GM12878 (cell line): Measurements from ENCODE around the gene SASH1. TPM values are rescaled to one million over a fixed set of nuclear protein-coding genes. Genes with fewer than 3 reads are reported as not detected.

ENCODE experiments used
- ATAC-seq: fragments of 200-7000 bp; cut with Tn5 transposase; 3 replicates; pipeline ENCODE4 v1.9.1; 2020; ENCODE audit warnings: mild to moderate bottlenecking, moderate library complexity
- BruUV-seq: library from RNA; stranded (reverse); fragments of 400-500 nt; replicated peaks from 2 replicates; lab custom pipeline; 2021; lab: Mats Ljungman, UMichigan
- CTCF ChIA-PET: fragments of 300-600 bp; sonication (Branson Sonifier 250); formaldehyde crosslinking; extraction: SDS; loops from one replicate; lab custom pipeline; 2021; ENCODE audit warnings: inconsistent platforms; lab: Yijun Ruan, JAX
- POLR2A ChIA-PET: fragments of 350-600 bp; formaldehyde crosslinking; extraction: SDS; loops from one replicate; lab custom pipeline; 2021; ENCODE audit warnings: inconsistent platforms; lab: Charles Lee
- RAD21 ChIA-PET: fragments of 300-600 bp; sonication (Branson Sonifier 250); formaldehyde crosslinking; loops from one replicate; lab custom pipeline; 2023; ENCODE audit warnings: antibody characterized with exemption; ENCODE audit not compliant: unreplicated experiment; lab: Charles Lee
- SMC1A ChIA-PET: fragments of 300-600 bp; sonication (Branson Sonifier 250); formaldehyde crosslinking; loops from one replicate; lab custom pipeline; 2023; ENCODE audit not compliant: unreplicated experiment, uncharacterized antibody; lab: Charles Lee
- DNase-seq: peaks from one replicate; pipeline ENCODE4 v3.0.0-alpha.2; 2011; ENCODE audit warnings: low read depth, low spot score
- FAIRE-seq: peaks from 3 replicates; lab custom pipeline; 2011; peaks lifted over from hg19 to GRCh38; lab: Jason Lieb, UNC
- H2AFZ ChIP-seq: 2 replicates; pipeline ENCODE4 v1.6.0; 2011; ENCODE audit warnings: low read depth, low read length, control low read depth; ENCODE audit not compliant: control insufficient read depth
- H3K27ac ChIP-seq: 2 replicates; pipeline ENCODE4 v1.5.1; 2011; ENCODE audit warnings: control low read depth; ENCODE audit not compliant: control insufficient read depth, insufficient read depth
- H3K27me3 ChIP-seq, 2 experiments: replicated peaks in 1 of 2; 2 replicates each; pipeline versions ENCODE4 v1.6.0 to v1.6.1; 2011; ENCODE audit warnings: low read length in 1 of 2; ENCODE audit not compliant: control insufficient read depth in 2 of 2, insufficient read depth in 2 of 2
- H3K36me3 ChIP-seq, 2 experiments: 2 replicates each; pipeline ENCODE4 v1.5.1; 2011; ENCODE audit warnings: low read length in 1 of 2; ENCODE audit not compliant: control insufficient read depth in 2 of 2, insufficient read depth in 2 of 2
- H3K4me1 ChIP-seq: 2 replicates; pipeline ENCODE4 v1.6.1; 2011; ENCODE audit warnings: mild to moderate bottlenecking, low read length, moderate library complexity, mixed read lengths; ENCODE audit not compliant: control insufficient read depth, insufficient read depth
- H3K4me2 ChIP-seq: 2 replicates; pipeline ENCODE4 v1.6.0; 2011; ENCODE audit warnings: control low read depth; ENCODE audit not compliant: control insufficient read depth, insufficient read depth
- H3K4me3 ChIP-seq: fragments of 200-600 bp; sonication (generic); 2 replicates; pipeline ENCODE4 v1.5.1; 2016
- H3K79me2 ChIP-seq: 2 replicates; pipeline ENCODE4 v1.6.0; 2011; ENCODE audit warnings: low read length; ENCODE audit not compliant: control insufficient read depth, insufficient read depth
- H3K9ac ChIP-seq: 2 replicates; pipeline ENCODE4 v1.8.0; 2011; ENCODE audit warnings: low read length, control low read depth, mixed read lengths; ENCODE audit not compliant: control insufficient read depth, insufficient read depth
- H3K9me3 ChIP-seq: replicated peaks from 3 replicates; pipeline ENCODE4 v1.5.1; 2011; ENCODE audit warnings: mild to moderate bottlenecking, low read length; ENCODE audit not compliant: control insufficient read depth, insufficient read depth
- H4K20me1 ChIP-seq: 2 replicates; pipeline ENCODE4 v1.6.0; 2011; ENCODE audit not compliant: control insufficient read depth, insufficient read depth
- HDAC6 ChIP-seq: fragments of 200-600 bp; sonication (generic); IDR thresholded peaks from one replicate; pipeline ENCODE4 v1.8.0; 2017; ENCODE audit warnings: antibody characterized with exemption; ENCODE audit not compliant: unreplicated experiment
- IRF4 ChIP-seq: IDR thresholded peaks from 2 replicates; pipeline ENCODE4 v1.6.1; 2011; ENCODE audit warnings: low read depth, low read length
- MEF2A ChIP-seq: IDR thresholded peaks from 2 replicates; pipeline ENCODE4 v1.6.1; 2011; ENCODE audit warnings: low read depth, mild to moderate bottlenecking, low read length, moderate library complexity; ENCODE audit not compliant: insufficient read depth
- SP1 ChIP-seq: IDR thresholded peaks from one replicate; pipeline ENCODE4 v1.6.1; 2011; ENCODE audit warnings: low read depth, low read length
- ZBED1 ChIP-seq: IDR thresholded peaks from 2 replicates; pipeline ENCODE4 v1.6.1; 2016; ENCODE audit warnings: borderline replicate concordance
- WGBS: methylation state at CpG from one replicate; pipeline ENCODE4 v1.1.6; 2016; ENCODE audit warnings: low lambda C conversion rate; ENCODE audit not compliant: insufficient replicate concordance, insufficient coverage; ENCODE audit errors: missing lambda C conversion rate; 5-methylcytosine and 5-hydroxymethylcytosine counted together
- in situ Hi-C: fragments of 300-500 bp; cut with MboI; formaldehyde crosslinking; loops from 9 replicates; pipeline ENCODE4 v1.14.3; 2018; ENCODE audit warnings: mixed read lengths
- intact Hi-C: fragments of 100-400 bp; cut with micrococcal nuclease; formaldehyde crosslinking; loops from one replicate; pipeline ENCODE4 v1.14.2; 2022; ENCODE audit not compliant: unreplicated experiment
- polyA plus RNA-seq, 11 experiments: library from polyadenylated mRNA; depleted of rRNA in 4 of 11; unstranded in 6 of 11; stranded (reverse) in 5 of 11; fragments of >200 nt; fragmentation: Nextera tagmentation in 4 of 11; fragmentation: Illumina TruSeq in 1 of 11; extraction: Ambion mirVana in 4 of 11; extraction: Trizol in 1 of 11; gene quantifications; 1 replicate in 1 of 11; 2 replicates in 10 of 11; pipeline versions ENCODE4 v1.2.1 to v1.2.3, GENCODE V29; 2011 to 2016; ENCODE audit warnings: inconsistent platforms in 2 of 11, missing spikeins in 2 of 11, low read depth in 1 of 11
- total RNA-seq, 4 experiments: library from RNA; depleted of rRNA in 3 of 4; stranded (reverse); fragments of >200 nt in 3 of 4; fragmentation: Illumina TruSeq in 1 of 4; extraction: Trizol in 1 of 4; gene quantifications; 2 replicates each; pipeline versions ENCODE4 v1.2.1 to v1.2.3, GENCODE V29; 2013 to 2021
- TF ChIP-seq, protein P1 (sequence below): fragments of 450-650 bp; IDR thresholded peaks from 2 replicates; pipeline ENCODE4 v1.6.1; 2017; ENCODE audit warnings: mild to moderate bottlenecking
- TF ChIP-seq, protein P2 (sequence below): IDR thresholded peaks from 2 replicates; pipeline ENCODE4 v1.6.1; 2011; ENCODE audit warnings: low read depth, mild to moderate bottlenecking, low read length, moderate library complexity, borderline replicate concordance; ENCODE audit errors: extremely low read depth
- TF ChIP-seq, protein P3 (sequence below): IDR thresholded peaks from 2 replicates; pipeline ENCODE4 v1.6.1; 2012; ENCODE audit warnings: low read depth, low read length, improper control_type of control experiment
- TF ChIP-seq, protein P4 (sequence below): fragments of 450-650 bp; IDR thresholded peaks from 2 replicates; pipeline ENCODE4 v1.6.1; 2016; ENCODE audit warnings: mild to moderate bottlenecking, moderate library complexity, borderline replicate concordance

The SASH1 gene
- total and polyA plus RNA-seq, 10 of the 15 experiments (the other 5 are each of a cell fraction or from before 2014, with no cell fraction given) = 0.01 to 0.73 (median 0.14) TPM; not detected in 4

DNA sequence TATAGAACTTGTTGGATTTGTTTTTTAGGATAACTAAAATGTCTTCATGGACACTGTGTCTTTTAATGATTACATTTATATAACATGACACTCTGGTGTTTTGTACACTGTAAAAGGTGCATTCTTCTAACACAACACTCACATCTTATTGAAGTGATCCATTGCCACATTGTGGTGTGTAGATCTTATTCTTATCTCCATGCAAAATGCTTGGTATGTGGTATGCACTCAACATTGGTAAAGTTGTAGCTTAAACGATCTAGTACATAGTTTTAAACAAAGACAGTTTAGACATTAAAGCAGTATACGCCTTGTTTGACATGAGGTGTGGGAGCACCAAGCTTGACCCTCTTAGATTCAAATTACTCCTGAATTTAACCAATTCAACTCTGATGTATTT, 84.7 kb downstream of the SASH1 start:
- ChIA-PET RAD21 (no interaction called here), POLR2A (no interaction called here), CTCF (no interaction called here), SMC1A (interaction anchor here (0.6 kb wide), 1 partner anchor 26 kb away, joined by 3 read pairs; no protein-coding TSS in a partner anchor)
- in situ Hi-C loops (no loop called here), intact Hi-C loops (no loop called here)
- H3K9ac ChIP-seq = no peak overlapping the region
- FAIRE-seq (no peak), DNase-seq (no peak), ATAC-seq (no peak)
- H3K4me1 ChIP-seq = no peaks in the 10 kb centered on the region
- no peak overlapping the region for H3K27ac ChIP-seq
- H3K4me3 ChIP-seq = no peak overlapping the region
- H4K20me1 ChIP-seq = no peaks in the 10 kb centered on the region
- H3K9me3 ChIP-seq = no peaks in the 10 kb centered on the region
- no peaks in the 10 kb centered on the region for H3K36me3 ChIP-seq
- no peak overlapping the region for H2AFZ ChIP-seq
- no TSS peak for BruUV-seq
- no peak overlapping the region for H3K4me2 ChIP-seq
- 53% methylated on average over 2 of the region's 2 CpGs for WGBS
- TF ChIP-seq IRF4 = no peak
- TF ChIP-seq SP1 = no peak
- TF ChIP-seq ZBED1 = no peak
- no peaks in the 10 kb centered on the region for H3K79me2 ChIP-seq
- no peaks in the 10 kb centered on the region; a peak in 1 of 4 replicates for H3K27me3 ChIP-seq

DNA sequence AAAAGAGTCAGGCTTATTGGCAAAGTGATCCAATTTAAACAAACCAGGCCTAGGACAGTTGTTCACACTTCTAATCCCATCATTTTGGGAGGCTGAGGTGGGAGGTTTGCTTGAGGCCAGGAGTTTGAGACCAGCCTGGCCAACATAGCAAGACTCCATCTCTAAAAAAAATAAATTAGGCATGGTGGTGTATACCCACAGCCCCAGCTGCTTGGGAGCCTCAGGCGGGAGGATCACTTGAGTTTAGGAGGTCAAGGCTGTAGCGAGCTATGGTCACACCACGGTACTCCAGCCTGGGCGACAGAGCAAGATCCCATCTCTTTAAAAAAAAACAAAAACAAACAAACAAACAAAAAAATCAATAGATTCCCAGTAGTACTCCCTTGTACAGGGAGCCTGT, 86.8 kb downstream of the SASH1 start:
- no peaks in the 10 kb centered on the region for H4K20me1 ChIP-seq
- WGBS = 57% methylated on average over 4 of the region's 4 CpGs
- TF ChIP-seq, protein P1, sequence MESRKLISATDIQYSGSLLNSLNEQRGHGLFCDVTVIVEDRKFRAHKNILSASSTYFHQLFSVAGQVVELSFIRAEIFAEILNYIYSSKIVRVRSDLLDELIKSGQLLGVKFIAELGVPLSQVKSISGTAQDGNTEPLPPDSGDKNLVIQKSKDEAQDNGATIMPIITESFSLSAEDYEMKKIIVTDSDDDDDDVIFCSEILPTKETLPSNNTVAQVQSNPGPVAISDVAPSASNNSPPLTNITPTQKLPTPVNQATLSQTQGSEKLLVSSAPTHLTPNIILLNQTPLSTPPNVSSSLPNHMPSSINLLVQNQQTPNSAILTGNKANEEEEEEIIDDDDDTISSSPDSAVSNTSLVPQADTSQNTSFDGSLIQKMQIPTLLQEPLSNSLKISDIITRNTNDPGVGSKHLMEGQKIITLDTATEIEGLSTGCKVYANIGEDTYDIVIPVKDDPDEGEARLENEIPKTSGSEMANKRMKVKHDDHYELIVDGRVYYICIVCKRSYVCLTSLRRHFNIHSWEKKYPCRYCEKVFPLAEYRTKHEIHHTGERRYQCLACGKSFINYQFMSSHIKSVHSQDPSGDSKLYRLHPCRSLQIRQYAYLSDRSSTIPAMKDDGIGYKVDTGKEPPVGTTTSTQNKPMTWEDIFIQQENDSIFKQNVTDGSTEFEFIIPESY = no peak
- TF ChIP-seq MEF2A = no peak
- TF ChIP-seq, protein P2, sequence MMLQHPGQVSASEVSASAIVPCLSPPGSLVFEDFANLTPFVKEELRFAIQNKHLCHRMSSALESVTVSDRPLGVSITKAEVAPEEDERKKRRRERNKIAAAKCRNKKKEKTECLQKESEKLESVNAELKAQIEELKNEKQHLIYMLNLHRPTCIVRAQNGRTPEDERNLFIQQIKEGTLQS = no peak
- TF ChIP-seq HDAC6 = no peak
- TF ChIP-seq, protein P3, sequence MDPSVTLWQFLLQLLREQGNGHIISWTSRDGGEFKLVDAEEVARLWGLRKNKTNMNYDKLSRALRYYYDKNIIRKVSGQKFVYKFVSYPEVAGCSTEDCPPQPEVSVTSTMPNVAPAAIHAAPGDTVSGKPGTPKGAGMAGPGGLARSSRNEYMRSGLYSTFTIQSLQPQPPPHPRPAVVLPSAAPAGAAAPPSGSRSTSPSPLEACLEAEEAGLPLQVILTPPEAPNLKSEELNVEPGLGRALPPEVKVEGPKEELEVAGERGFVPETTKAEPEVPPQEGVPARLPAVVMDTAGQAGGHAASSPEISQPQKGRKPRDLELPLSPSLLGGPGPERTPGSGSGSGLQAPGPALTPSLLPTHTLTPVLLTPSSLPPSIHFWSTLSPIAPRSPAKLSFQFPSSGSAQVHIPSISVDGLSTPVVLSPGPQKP = no peak
- TF ChIP-seq, protein P4, sequence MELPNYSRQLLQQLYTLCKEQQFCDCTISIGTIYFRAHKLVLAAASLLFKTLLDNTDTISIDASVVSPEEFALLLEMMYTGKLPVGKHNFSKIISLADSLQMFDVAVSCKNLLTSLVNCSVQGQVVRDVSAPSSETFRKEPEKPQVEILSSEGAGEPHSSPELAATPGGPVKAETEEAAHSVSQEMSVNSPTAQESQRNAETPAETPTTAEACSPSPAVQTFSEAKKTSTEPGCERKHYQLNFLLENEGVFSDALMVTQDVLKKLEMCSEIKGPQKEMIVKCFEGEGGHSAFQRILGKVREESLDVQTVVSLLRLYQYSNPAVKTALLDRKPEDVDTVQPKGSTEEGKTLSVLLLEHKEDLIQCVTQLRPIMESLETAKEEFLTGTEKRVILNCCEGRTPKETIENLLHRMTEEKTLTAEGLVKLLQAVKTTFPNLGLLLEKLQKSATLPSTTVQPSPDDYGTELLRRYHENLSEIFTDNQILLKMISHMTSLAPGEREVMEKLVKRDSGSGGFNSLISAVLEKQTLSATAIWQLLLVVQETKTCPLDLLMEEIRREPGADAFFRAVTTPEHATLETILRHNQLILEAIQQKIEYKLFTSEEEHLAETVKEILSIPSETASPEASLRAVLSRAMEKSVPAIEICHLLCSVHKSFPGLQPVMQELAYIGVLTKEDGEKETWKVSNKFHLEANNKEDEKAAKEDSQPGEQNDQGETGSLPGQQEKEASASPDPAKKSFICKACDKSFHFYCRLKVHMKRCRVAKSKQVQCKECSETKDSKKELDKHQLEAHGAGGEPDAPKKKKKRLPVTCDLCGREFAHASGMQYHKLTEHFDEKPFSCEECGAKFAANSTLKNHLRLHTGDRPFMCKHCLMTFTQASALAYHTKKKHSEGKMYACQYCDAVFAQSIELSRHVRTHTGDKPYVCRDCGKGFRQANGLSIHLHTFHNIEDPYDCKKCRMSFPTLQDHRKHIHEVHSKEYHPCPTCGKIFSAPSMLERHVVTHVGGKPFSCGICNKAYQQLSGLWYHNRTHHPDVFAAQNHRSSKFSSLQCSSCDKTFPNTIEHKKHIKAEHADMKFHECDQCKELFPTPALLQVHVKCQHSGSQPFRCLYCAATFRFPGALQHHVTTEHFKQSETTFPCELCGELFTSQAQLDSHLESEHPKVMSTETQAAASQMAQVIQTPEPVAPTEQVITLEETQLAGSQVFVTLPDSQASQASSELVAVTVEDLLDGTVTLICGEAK = no peak
- TF ChIP-seq IRF4 = no peak
- ChIA-PET SMC1A (no interaction called here), RAD21 (no interaction called here), POLR2A (no interaction called here), CTCF (no interaction called here)
- H3K27ac ChIP-seq = no peak overlapping the region
- intact Hi-C loops = no loop called here
- H3K27me3 ChIP-seq = no peaks in the 10 kb centered on the region; a peak in 1 of 4 replicates
- no peak for ATAC-seq
- no peaks in the 10 kb centered on the region for H3K9me3 ChIP-seq
- no peak overlapping the region for H3K4me3 ChIP-seq
- no peak for DNase-seq
- no peak overlapping the region for H2AFZ ChIP-seq
- H3K4me1 ChIP-seq = no peaks in the 10 kb centered on the region
- in situ Hi-C loops = no loop called here
- H3K79me2 ChIP-seq = no peaks in the 10 kb centered on the region
- H3K36me3 ChIP-seq = no peaks in the 10 kb centered on the region
- no peak overlapping the region for H3K4me2 ChIP-seq
- no peak overlapping the region for H3K9ac ChIP-seq
- BruUV-seq = no TSS peak
- FAIRE-seq = no peak
